D341Med (cell line): ENCODE measurements around the gene GPNMB.
A peak's percentile ranks its signal among the peaks of the same experiment; 100 is the strongest.

ENCODE experiments used
- DNase-seq: peaks from one replicate; pipeline ENCODE4 v3.0.0; 2012; ENCODE audit warnings: low spot score

GPNMB gene

DNA sequence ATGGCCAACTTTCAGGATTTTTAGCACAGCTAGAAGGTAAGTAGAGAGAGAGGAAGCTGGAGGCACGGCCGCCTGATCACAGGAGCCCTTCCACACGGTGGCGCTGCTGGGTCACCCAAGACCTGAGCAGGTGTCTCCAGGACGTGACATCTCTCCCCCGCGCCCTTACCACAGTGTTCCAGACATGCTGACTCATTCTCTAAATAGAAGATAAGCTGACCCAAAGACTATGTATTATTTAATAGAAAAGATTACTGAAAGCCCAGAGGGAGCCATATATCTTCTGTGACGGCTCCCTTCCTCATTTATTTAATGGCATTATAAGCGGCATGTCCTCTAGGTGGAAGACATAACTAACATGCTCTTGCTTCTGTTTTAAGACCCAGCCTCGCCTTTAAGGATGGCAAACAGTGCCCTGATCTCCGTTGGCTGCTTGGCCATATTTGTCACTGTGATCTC lies 26.6 kb downstream of the GPNMB start:
- DNase-seq = peak; percentile 88

DNA sequence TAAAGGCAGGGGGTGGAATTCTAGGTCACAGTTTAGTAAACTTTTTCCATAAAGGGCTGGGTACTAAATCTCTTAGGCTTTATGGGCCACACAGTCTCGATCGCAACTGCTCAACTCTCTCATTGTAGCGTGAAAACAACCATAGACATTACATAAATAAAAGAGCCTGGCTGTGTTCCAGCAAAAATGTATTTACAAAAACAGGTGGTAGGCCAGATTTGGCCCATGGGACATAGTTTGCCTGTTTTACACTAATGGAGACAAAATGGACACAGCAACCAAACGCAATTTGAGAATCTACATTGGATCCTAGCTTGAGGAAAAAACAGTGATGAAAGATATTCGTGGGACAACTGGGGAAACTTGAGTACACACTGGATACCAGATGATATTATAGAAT lies 29.3 kb downstream of the GPNMB start:
- no peak for DNase-seq

DNA sequence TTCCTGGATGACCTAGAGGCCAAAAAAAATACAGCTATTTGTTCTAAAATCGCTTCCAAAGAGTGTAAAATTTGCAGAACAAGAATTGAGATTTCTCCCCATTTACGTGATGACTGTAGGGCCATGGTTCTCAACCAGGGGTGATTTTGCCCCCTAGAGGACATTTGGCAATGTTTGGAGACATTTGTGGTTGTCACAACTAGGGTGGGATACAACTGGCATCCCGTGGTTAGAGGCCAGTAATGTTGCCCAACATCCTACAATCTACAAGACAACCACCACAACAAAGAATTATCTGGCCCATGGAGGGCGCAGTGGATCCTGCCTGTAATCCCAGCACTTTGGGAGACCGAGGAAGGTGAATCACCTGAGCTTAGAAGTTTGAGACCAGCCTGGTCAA lies 29.8 kb downstream of the GPNMB start:
- no peak for DNase-seq

DNA sequence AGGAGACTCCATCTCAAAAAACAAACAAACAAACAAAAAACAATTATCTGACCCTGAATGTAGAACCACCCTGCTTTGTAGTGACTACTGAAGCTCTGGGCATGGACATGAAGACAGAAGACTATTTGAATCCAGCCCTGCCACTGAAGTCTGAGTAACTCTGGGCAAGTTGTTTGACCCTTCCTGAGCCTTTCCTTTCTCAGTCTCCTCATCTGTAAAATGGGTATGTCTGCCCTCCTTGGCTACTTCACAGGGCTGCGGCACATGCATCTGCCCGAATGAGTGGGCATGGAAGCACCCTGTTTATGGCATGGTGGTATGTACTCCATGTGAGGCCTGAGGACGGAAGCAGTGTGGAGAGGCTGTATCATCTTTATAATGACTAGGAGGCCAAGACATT lies 30.4 kb downstream of the GPNMB start:
- no peak for DNase-seq

DNA sequence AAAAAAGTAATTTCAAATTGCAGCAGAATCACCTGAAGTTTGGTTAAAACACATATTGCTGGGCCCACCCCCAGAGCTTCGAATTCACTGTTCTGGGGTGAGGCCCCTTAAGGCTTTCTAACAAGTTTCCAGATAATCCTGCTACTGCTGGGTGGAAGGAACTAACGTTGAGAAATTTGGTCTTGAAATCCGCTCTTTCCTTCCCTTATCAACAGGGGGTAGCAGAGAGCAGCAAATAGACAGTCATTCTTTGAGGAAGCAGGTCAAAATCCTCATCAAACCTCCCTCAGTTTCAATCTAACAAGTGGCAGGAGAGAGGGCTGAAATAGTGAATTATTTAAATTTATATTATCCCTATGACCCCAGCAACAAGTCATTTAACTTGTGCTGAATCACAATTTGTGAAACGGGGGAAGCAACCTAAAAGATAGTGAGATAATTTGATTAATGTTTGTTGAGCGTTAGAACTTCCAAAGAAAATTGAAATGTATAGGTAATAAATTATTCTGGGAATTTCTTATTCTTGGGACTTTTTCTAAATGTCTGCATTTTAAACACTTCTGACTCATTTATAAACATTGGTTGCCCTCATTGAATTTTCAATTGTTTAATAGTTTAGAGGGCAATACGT lies 30.9 kb downstream of the GPNMB start:
- DNase-seq = peak; percentile 64

DNA sequence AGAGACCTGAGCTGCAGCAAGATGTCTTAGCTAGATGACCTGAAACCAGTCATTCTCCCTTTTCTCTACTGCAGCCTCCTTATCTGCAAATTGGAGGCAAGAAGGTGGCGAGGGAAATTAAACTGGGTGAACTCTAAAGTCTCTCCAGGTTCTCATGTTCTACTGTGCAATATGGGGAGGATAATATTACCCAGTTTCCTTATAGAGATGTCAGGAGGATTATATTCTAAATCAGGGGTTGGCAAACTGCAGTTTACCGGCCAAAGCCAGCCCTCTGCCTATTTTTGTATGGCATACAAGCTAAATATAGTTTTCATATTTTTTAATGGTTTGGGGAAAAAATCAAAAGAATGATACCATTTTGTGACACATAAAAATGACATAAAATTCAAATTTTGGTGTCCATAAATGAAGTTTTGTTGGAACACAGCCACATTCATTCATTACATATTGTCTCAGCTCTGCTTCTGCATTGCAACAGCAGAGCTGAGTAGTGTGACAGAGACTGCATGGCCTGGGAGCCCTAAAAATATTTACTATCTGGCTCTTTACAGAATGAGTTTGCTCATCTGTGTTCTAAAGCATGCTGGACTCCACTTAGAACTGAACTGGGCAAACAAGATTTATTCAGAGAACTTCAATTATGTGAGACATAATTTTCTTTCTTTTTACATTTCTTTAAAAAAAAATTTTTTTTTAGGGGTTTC lies 33.4 kb downstream of the GPNMB start:
- no peak for DNase-seq

DNA sequence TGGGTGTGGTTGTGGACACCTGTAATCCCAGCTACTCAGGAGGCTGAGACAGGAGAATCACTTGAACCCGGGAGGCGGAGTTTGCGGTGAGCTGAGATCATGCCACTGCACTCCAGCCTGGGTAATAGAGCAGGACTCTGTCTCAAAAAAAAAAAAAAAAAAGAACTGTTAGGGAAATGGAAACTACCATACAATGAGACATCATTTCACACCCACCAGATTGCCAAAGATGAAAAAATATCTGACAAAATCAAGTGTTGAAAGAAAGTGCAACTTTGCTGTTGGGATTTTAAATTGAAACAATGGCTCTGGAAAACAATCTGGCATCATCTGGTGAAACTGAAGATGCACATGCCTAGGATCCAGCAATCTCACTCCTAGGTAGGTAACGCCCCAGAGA lies 36.5 kb downstream of the GPNMB start:
- DNase-seq = no peak

DNA sequence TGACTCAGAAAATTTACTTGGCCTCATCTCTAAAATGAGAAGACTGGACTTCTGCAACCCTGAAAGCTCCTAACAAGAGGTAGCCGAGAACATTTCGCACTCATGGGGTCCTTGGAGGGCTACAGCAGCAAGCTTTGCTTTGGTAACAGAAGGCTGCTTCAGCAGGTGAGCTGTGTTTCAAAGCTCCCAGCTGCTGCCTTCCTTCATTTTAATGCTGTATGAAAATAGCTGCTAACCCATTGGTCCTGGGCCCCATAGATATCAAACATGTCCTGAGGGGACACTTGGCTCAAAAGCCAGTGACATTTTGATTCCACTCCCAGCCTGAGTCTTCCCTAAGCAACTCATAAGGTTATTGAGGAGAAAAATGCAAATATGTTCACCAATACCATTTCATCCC lies 38.3 kb downstream of the GPNMB start:
- no peak for DNase-seq

DNA sequence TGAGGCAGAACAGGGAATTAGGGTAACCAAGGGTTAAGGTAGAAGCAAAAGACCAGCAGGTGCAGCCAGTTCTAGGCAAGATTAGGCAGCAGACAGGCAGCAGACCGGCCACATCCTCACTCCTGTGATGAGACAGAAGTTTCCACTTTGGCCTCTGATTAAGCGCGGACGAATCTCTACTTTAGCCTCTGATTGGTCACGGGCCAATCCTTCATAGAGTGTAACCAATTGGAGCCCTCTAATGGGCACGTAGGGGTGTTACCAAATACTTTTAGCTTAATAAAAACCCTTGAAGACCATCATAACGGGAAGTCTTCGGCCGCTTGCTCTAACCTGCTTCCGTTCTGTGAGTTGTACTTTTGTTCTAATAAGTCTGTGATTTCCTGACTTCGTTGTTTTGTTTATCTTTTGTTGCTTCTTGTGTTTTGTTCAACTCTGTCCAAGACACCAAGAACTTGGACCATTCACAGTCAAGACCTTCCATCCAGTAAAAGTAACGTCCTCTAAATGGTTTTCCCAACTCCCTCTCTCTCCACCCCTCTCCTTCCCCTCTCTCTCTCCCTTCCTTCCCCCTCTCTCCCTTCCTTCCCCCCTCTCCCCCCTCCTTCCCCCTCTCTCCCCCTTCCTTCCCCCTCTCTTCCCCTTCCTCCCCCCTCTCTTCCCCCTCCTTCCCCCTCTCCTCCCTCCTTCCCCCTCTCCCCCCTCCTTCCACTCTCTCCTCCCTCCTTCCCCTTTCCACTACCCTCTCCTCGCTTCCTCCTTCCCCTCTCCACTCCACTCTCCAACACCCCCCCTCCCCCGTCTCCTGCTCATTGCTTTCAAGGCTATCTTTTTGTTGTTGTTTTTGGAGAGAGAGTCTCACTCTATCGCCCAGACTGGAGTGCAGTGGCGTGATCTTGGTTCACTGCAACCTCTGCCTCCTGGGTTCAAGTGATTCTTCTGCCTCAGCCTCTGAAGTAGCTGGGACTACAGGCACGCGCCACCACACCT lies 39.4 kb downstream of the GPNMB start:
- no peak for DNase-seq

DNA sequence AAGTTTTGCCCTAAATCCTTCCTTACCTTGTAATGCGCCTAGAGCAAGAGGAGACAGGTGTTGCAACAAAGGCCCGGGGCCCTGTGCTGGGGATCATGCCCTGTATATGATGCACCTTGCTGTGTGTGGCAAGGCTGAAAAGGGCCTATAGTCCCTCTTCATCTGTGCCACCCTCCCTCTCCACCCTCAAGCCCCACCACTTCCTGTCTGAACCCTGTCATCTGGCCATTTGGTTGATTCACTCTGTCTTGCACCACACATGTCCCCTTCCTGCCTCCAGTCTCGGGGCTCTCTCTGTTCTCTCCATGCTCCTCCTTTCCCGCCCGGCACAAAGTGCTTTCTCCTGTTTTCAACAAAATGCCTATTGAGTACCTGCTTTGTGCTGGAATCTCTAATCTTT lies 41.0 kb downstream of the GPNMB start:
- DNase-seq = no peak

DNA sequence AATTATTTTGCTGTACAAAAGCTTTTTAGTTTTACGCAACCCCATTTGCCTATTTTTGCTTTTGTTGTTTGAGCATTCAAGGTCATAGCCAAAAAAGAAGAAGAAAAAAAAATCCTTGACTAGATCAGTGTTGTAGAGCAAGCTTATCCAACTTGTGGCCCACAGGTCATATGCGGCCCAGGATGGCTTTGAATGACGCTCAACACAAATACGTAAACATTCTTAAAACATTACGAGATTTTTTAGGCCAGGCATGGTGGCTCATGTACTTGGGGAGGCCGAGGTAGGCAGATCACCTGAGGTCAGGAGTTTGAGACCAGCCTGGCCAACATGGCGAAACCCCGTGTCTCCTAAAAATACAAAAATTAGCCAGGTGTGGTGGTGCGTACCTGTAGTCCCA lies 44.4 kb downstream of the GPNMB start:
- no peak for DNase-seq

DNA sequence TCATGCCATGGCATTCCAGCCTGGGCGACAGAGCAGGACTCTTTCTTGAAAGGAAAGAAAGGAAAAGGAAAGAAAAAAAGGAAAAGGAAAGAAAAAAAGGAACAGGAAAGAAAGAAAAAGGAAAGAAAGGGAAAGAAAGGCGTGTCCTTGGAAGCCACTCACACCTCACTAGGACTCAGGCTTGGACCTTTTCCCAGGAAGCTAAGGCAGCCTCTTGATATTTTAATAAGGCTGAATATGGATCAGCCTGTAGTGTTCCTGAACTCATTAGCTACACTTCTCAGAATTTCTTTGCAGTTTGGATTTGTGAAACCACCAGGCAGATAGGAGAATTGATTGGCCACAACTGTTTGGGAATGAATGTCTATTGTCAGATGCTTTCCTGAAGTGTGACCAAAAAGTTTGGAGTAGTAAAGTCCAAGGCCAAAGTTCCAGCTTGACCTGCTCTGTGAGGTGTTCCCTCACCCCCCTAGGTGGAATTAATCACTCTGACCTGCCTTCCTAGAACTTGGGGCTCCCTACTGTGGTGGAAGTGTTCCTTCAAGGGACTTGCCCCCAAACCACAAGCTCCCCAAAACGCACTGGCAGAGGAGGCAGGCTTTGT lies 45.5 kb downstream of the GPNMB start:
- no peak for DNase-seq

DNA sequence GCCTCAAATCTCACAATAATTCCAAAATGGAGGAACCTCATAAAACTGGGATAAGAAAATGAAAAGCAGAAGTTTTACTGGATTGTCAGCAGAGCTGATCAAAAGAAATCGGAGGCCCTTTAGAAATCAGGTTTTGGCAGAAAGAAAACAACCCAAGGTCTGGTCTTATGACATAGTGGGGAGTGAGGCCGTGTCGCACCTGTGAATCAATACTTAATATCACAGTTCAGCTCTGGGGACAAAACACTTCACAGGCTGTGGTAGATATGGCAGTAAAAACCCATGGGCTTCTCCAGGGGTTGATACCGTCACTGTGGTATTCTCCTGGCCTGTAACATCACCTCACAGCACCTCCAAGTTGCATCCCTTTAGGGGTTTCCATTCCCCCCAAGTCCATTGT lies 46.0 kb downstream of the GPNMB start:
- no peak for DNase-seq

DNA sequence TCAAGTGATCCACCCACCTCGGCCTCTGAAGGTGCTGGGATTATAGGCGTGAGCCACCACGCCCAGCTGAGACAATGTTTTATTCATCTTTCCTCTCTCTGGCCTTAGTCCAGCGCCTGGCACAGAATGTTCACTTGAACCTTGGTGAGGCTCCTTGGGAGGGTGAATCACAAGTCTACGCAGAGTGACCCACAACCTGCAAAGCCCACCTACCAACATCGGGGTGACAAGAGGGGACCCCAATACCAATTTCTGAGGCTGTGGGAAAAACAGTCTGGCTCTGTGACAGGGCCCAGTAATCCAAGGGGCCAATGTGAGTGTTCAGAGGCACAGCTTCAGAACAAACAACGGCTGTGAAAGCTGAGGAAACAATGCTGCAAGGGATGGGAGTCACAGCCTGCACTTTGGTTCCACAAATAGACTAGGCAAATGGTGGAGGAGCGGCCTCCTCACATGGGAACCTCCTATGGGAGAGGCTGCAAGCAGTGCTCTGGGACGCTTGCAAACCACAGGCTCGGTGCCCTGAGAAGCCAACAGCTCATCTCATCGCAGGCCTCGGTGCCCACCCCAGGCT lies 47.0 kb downstream of the GPNMB start:
- DNase-seq = no peak

DNA sequence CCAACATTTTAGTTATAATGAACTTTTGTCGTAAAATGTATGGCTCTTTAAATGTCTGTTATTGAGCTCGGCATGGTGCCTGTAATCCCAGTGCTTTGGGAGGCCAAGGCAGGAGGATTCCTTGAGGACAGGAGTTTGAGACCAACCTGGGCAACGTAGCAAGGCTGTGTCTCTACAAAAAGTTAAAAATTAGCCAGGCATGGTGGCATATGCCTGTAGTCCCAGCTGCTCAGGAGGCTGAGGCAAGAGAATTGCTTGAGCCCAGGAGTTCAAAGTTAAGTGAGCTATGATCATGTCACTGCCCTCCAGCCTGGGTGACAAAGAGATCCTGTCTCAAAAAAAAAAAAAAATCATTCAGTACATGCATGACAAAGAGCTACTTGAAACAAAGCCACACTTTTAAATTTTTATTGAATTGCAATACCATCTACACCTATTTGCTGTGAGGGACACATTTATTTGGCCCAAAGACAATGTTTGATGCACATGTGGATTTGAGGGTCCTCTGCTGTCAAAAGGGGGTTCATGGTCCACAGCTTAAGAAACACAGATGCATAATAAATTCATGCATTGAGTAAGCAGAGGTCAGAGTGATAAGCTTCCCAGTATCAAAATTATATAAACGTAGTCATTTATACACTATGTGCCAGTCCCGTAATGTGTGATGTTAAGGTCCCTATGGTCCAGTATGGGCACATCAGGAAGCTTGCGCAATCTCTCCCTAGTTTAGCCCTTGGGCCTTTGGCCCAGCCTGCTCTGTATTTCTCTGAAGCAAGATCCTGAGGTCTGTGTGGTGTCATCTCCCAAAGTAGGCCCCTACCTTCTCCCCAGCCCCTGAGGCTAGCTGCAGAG lies 48.2 kb downstream of the GPNMB start:
- no peak for DNase-seq

DNA sequence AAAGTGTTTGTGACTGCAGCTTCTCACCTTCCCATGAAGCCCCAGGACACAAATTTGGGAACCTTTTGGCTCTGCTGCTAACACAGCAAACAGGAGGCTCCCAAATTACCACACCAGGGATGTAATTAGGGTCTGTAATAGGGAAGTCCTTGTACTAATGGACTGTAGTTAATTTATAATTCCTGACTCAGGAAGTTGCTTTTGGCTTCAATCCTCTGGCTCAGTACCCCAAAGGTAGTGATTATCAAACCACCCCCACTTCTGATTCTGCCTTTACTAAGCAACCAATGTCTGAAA lies 48.8 kb downstream of the GPNMB start:
- DNase-seq = no peak

DNA sequence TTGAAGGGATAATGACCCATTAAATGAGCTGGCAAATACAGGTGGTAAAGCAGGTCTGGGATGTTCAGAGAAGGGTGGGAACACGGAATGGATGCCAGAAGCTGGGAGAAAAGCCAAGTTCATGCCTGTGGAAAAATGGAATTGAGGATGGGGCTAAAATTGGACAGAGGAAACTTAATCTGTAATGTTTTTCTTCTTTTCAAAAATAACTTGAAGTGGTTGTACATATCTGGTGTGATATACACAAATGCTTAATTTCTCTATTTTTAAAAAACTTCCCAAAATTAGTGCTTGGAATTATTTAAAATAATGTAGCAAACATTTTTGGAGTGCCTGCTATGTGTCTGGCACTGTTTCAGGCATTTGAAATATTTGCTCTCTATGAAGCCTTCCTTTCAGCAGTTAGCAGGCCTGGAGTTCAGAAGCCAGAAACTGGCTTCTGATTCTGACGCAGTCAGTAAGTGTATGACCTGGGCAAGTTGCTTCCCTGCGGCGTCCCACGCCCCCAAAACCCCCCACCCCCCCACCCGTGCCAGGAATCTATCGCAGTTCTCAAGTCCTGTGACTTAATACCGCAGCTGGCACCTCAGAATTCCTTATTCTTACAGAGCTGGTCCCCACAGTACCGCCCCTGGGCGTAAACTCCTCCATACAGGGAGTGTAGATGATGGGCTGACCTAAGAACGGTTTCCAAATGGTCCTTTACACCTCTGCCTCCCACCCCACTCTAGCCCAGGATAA lies 51.7 kb downstream of the GPNMB start:
- DNase-seq = peak; percentile 54

DNA sequence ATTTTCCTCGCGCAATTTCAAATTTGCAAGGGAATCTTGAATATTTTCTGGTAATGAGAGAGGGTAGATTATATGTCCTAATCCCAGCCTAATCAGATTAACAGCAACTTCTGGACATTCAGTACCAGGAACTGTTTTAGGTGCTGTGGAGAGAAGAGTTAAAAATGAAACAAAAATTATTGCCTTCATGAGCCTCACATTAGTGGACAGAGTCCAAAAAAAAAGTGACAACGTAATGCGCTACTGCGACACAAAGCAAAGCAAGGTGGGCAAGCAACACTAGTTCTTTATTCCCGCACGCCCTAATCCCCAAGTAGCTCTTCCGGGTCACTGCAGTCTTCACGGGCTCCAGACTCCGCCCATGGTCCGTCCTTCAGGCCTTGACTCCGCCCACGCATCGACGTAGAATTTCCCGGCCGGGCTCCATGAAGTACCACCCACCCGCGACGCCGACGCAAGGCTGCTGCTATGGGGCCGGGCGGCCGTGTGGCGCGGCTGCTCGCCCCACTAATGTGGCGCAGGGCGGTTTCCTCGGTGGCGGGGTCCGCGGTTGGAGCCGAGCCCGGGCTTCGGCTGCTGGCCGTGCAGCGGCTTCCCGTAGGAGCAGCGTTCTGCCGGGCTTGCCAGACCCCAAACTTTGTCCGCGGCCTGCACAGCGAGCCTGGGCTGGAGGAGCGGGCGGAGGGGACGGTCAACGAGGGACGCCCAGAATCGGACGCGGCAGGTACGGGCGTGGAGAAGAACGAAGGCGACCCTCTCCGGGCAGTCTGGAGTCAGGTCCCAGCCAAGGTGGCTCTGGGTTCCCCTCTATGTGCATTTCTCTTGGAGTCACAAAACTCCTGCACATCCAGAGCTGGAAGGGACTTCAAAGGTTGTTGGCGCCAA lies 52.6 kb downstream of the GPNMB start, which contains the start of gene MALSU1:
MALSU1 (plus strand) TSS at position 455 of the 885 bp plus-strand sequence; CDS start at position 469, 14 bp downstream.
- DNase-seq = peak; percentile 96

DNA sequence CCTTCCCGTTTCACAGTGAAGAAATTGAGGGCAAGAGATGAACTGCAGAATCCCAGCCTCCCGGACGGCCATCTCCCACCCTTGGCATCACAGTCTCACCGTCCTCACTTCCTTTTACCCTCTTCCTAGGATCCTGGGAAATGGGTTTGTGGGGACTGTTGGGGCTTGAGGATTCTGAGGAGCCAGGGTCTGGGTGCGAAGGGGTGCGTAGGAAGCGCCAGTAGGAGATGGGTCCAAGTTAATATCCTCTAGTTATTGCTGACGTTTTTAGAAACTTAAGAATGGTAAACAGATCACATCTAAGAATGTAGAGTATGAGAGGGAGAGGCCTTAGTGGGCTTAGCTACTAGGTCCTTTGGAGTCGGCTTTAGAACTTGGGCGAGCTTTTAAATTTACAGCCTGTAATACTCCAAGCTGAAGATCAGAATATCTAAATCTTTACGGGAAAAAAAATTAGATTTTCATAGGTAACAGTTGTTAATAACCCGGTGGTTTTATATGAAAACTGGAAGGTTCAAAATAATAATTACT lies 53.3 kb downstream of the GPNMB start:
- no peak for DNase-seq
